IMR-90 (cell line): ENCODE data around the gene OR1F1. TPM values are rescaled to one million over a fixed set of nuclear protein-coding genes. Genes with fewer than 3 reads are reported as not detected.

ENCODE experiments used
- ATAC-seq: fragments of 200-7000 bp; cut with Tn5 transposase; 2 replicates; pipeline ENCODE4 v1.9.1; 2020; ENCODE audit warnings: low read depth, mild to moderate bottlenecking, moderate library complexity
- BruUV-seq: library from RNA; stranded (reverse); fragments of 400-500 nt; replicated peaks from 2 replicates; lab custom pipeline; 2021; lab: Mats Ljungman, UMichigan
- CTCF ChIA-PET: fragments of 300-600 bp; formaldehyde crosslinking; extraction: SDS; loops from one replicate; lab custom pipeline; 2021; ENCODE audit warnings: antibody characterized with exemption; lab: Yijun Ruan, JAX
- POLR2A ChIA-PET: fragments of 300-600 bp; sonication (Branson Sonifier 250); formaldehyde crosslinking; loops from one replicate; lab custom pipeline; 2022; ENCODE audit warnings: antibody characterized with exemption; ENCODE audit not compliant: unreplicated experiment; lab: Charles Lee
- DNase-seq: peaks from one replicate; pipeline ENCODE4 v3.0.0; 2013
- H2AFZ ChIP-seq: replicated peaks from 2 replicates; pipeline ENCODE3; 2013; ENCODE audit warnings: low read length, mild to moderate bottlenecking; ENCODE audit not compliant: poor library complexity
- H2AK5ac ChIP-seq: 2 replicates; pipeline ENCODE4 v1.6.1; 2013; ENCODE audit warnings: low read depth, low read length, inconsistent platforms
- H2AK9ac ChIP-seq: replicated peaks from 2 replicates; pipeline ENCODE3; 2013; ENCODE audit warnings: mild to moderate bottlenecking, low read depth, low read length, moderate library complexity; ENCODE audit not compliant: poor library complexity
- H2BK120ac ChIP-seq: 2 replicates; pipeline ENCODE4 v1.6.1; 2013; ENCODE audit warnings: low read depth, low read length, inconsistent platforms
- H2BK15ac ChIP-seq: 3 replicates; pipeline ENCODE4 v1.6.1; 2013; ENCODE audit warnings: low read depth, low read length, inconsistent platforms
- H2BK20ac ChIP-seq: 2 replicates; pipeline ENCODE4 v1.6.1; 2013; ENCODE audit warnings: low read depth, mild to moderate bottlenecking, inconsistent platforms, low read length, moderate library complexity
- H2BK5ac ChIP-seq: 2 replicates; pipeline ENCODE4 v1.6.1; 2013; ENCODE audit warnings: mild to moderate bottlenecking, low read depth, low read length, inconsistent platforms; ENCODE audit not compliant: poor library complexity, severe bottlenecking
- H3K14ac ChIP-seq: replicated peaks from 2 replicates; pipeline ENCODE4 v1.6.1; 2013; ENCODE audit warnings: low read depth, low read length, inconsistent platforms
- H3K18ac ChIP-seq: 2 replicates; pipeline ENCODE4 v1.6.1; 2013; ENCODE audit warnings: low read depth, low read length, control low read depth
- H3K23ac ChIP-seq: 2 replicates; pipeline ENCODE4 v1.6.1; 2013; ENCODE audit warnings: low read depth, low read length, inconsistent platforms
- H3K27ac ChIP-seq: 2 replicates; pipeline ENCODE4 v1.5.1; 2013; ENCODE audit warnings: mild to moderate bottlenecking, control low read depth, low read length; ENCODE audit not compliant: insufficient read depth
- H3K27me3 ChIP-seq: 2 replicates; pipeline ENCODE4 v1.6.1; 2013; ENCODE audit warnings: low read length; ENCODE audit not compliant: control insufficient read depth, insufficient read depth
- H3K36me3 ChIP-seq: 2 replicates; pipeline ENCODE4 v1.6.1; 2013; ENCODE audit warnings: low read length, mixed read lengths; ENCODE audit not compliant: control insufficient read depth, insufficient read depth
- H3K4ac ChIP-seq: 2 replicates; pipeline ENCODE4 v1.6.1; 2013; ENCODE audit warnings: low read depth, low read length, inconsistent platforms
- H3K4me1 ChIP-seq: 2 replicates; pipeline ENCODE4 v1.6.1; 2013; ENCODE audit warnings: low read length, mixed read lengths; ENCODE audit not compliant: control insufficient read depth, insufficient read depth
- H3K4me2 ChIP-seq: 2 replicates; pipeline ENCODE4 v1.6.1; 2013; ENCODE audit warnings: low read depth, mild to moderate bottlenecking, control low read depth, low read length, moderate library complexity
- H3K4me3 ChIP-seq: 2 replicates; pipeline ENCODE4 v1.5.1; 2013; ENCODE audit warnings: low read depth, mild to moderate bottlenecking, control low read depth, low read length, moderate library complexity; ENCODE audit not compliant: insufficient read depth
- H3K56ac ChIP-seq: 2 replicates; pipeline ENCODE4 v1.6.1; 2013; ENCODE audit warnings: low read length, inconsistent platforms; ENCODE audit not compliant: insufficient read depth; ENCODE audit errors: extremely low read depth
- H3K79me1 ChIP-seq, 2 experiments: 2 replicates each; pipeline ENCODE4 v1.6.1; 2013; ENCODE audit warnings: low read length in 2 of 2, inconsistent platforms in 1 of 2, low read depth in 1 of 2
- H3K9ac ChIP-seq: 2 replicates; pipeline ENCODE4 v1.6.1; 2013; ENCODE audit warnings: low read depth, low read length, control low read depth
- H3K9me1 ChIP-seq: 2 replicates; pipeline ENCODE4 v1.6.1; 2013; ENCODE audit warnings: low read length, inconsistent platforms; ENCODE audit not compliant: insufficient read depth
- H3K9me3 ChIP-seq: 2 replicates; pipeline ENCODE4 v1.6.1; 2013; ENCODE audit warnings: low read length; ENCODE audit not compliant: control insufficient read depth, insufficient read depth
- H4K20me1 ChIP-seq: 2 replicates; pipeline ENCODE4 v1.6.1; 2013; ENCODE audit warnings: low read length, inconsistent platforms; ENCODE audit not compliant: insufficient read depth
- H4K5ac ChIP-seq: 2 replicates; pipeline ENCODE4 v1.6.1; 2013; ENCODE audit warnings: mild to moderate bottlenecking, low read depth, low read length, control low read depth
- H4K8ac ChIP-seq, 2 experiments: 2 replicates each; pipeline ENCODE4 v1.6.1; 2013; ENCODE audit warnings: low read depth in 2 of 2, low read length in 2 of 2, control low read depth in 1 of 2, inconsistent platforms in 1 of 2
- H4K91ac ChIP-seq: 2 replicates; pipeline ENCODE4 v1.6.1; 2013; ENCODE audit warnings: low read depth, low read length, inconsistent platforms; ENCODE audit not compliant: insufficient read depth
- CEBPB ChIP-seq: IDR thresholded peaks from 2 replicates; pipeline ENCODE4 v1.6.1; 2012; ENCODE audit warnings: low read depth, low read length, improper control_type of control experiment
- CHD1 ChIP-seq: IDR thresholded peaks from 2 replicates; pipeline ENCODE4 v1.6.1; 2012; ENCODE audit warnings: low read depth, low read length, improper control_type of control experiment
- FOS ChIP-seq: fragments of 150-350 bp; IDR thresholded peaks from 2 replicates; pipeline ENCODE4 v1.6.1; 2016; ENCODE audit warnings: low read depth, low read length
- MAFK ChIP-seq: IDR thresholded peaks from 2 replicates; pipeline ENCODE4 v1.6.1; 2012; ENCODE audit warnings: low read depth, low read length, improper control_type of control experiment
- MAZ ChIP-seq: IDR thresholded peaks from 2 replicates; pipeline ENCODE4 v1.6.1; 2012; ENCODE audit warnings: low read depth, mild to moderate bottlenecking, low read length, improper control_type of control experiment, moderate library complexity, borderline replicate concordance
- MXI1 ChIP-seq: IDR thresholded peaks from 2 replicates; pipeline ENCODE4 v1.6.1; 2012; ENCODE audit warnings: low read depth, mild to moderate bottlenecking, low read length, moderate library complexity, borderline replicate concordance
- RAD21 ChIP-seq: IDR thresholded peaks from 2 replicates; pipeline ENCODE4 v1.6.1; 2012; ENCODE audit warnings: low read length, improper control_type of control experiment
- RCOR1 ChIP-seq: IDR thresholded peaks from 2 replicates; pipeline ENCODE4 v1.6.1; 2012; ENCODE audit warnings: mild to moderate bottlenecking, low read length, improper control_type of control experiment; ENCODE audit not compliant: insufficient replicate concordance
- WGBS, 2 experiments: methylation state at CpG; one replicate each; pipeline versions ENCODE4 v1.1.5 to v1.1.7; 2013; ENCODE audit warnings: missing lambda C conversion rate in 2 of 2; ENCODE audit not compliant: insufficient read length in 1 of 2; ENCODE audit errors: extremely low coverage in 2 of 2; 5-methylcytosine and 5-hydroxymethylcytosine counted together
- dilution Hi-C: fragments of 300-500 bp; cut with HindIII; formaldehyde crosslinking; loops from one replicate; pipeline ENCODE4 v1.14.3; 2018; ENCODE audit warnings: low sequenced_read_pairs; ENCODE audit not compliant: unreplicated experiment
- in situ Hi-C: fragments of 300-500 bp; cut with MboI; formaldehyde crosslinking; loops from 3 replicates; pipeline ENCODE4 v1.14.3; 2019; ENCODE audit warnings: low sequenced_read_pairs, inconsistent platforms, mixed read lengths
- intact Hi-C: fragments of 100-400 bp; cut with micrococcal nuclease; formaldehyde crosslinking; loops from 2 replicates; pipeline ENCODE4 v1.10.0; 2022
- polyA plus RNA-seq, 3 experiments: library from polyadenylated mRNA; depleted of rRNA; stranded (reverse); fragments of >200 nt; gene quantifications; 2 replicates each; pipeline ENCODE4 v1.2.3, GENCODE V29; 2012; ENCODE audit warnings: low replicate concordance in 1 of 3
- total RNA-seq: library from RNA; depleted of rRNA; stranded (reverse); fragments of >200 nt; gene quantifications from 2 replicates; pipeline ENCODE4 v1.2.3, GENCODE V29; 2012

The OR1F1 gene
- total and polyA plus RNA-seq, 2 of the 4 experiments (the other 2 are of a cell fraction), result 0.12 TPM; not detected in 1

DNA sequence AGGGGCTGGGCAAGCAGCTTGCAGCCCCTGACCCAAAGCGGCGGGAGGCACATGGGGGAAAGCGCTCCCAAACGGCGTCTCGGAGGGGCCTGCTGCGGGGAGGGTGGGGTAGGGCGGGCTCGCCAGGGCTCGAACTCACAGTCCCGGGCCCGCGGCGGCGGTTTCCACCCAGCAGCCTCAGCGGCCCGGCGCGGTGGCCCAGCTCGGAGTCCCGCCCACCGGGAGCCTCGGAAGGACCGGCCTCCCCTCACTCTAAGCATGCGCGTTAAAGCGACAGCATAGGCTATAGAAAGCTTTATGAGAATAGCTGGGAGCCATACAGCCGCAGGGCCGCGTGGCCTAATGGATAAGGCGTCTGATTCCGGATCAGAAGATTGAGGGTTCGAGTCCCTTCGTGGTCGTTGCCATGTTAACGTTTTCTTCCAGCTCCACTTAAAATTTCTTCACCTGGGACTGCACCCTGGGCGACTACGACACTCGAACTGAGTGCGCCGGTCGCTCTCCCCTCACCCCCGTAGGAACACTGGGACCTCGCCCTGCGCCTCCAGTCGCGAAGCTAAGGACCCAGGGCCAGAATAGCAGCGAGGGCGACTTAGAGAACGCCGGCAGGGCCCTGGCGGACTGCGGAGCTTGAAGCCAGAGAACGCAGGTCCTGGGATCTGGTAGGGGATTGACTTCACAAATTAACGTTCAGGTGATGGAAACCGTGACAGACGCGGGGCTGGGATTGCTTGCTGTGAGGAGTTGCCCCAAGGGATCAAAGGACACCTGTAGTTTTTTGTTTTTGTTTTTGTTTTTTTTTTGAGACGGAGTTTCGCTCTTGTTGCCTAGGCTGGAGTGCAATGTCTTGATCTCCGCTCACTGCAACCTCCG, 37.4 kb upstream of the OR1F1 start:
- peak overlapping the region; percentile 85 for H3K14ac ChIP-seq
- H3K56ac ChIP-seq, result peak overlapping the region; percentile 55
- intact Hi-C loops (loop anchor here (1.0 kb wide), 1 partner anchor 15 kb away; the partner anchor contains the start of gene ZNF213), in situ Hi-C loops (no loop called here), dilution Hi-C loops (no loop called here)
- H3K4me3 ChIP-seq, result peak overlapping the region; percentile 58
- H3K9me1 ChIP-seq, result peaks cover 9% of the 10 kb centered on the region
- TSS peak; percentile 97 for BruUV-seq
- peak; percentile 92 for DNase-seq
- WGBS, 2 experiments, result 0% methylated on average over 1 of the region's 62 CpGs; no CpG with 5 or more reads in 1 of the 2 experiments
- H3K27me3 ChIP-seq, result no peaks in the 10 kb centered on the region
- peak overlapping the region; percentile 94 for H4K5ac ChIP-seq
- peak overlapping the region; percentile 98 for H2AK9ac ChIP-seq
- H2BK5ac ChIP-seq, result peak overlapping the region; percentile 58
- H2AFZ ChIP-seq, result peak overlapping the region; percentile 94
- no peaks in the 10 kb centered on the region for H3K36me3 ChIP-seq
- H3K79me1 ChIP-seq, result peaks cover 0 to 13% of the 10 kb centered on the region in 2 experiments; a peak in 2 of 4 replicates
- peak overlapping the region; percentile 65; the same call in 1 of the 2 replicates for H2BK120ac ChIP-seq
- peak overlapping the region; percentile 61 for H3K27ac ChIP-seq
- peak overlapping the region; percentile 71 for H3K9ac ChIP-seq
- ChIA-PET CTCF (interaction anchor here (0.6 to 1.6 kb wide), 3 partner anchors 19 to 449 kb away, joined by 4 to 6 read pairs (median 4); no protein-coding TSS in a partner anchor), POLR2A (interaction anchor here (1.3 kb wide), 1 partner anchor 16 kb away, joined by 4 read pairs; the partner anchor contains the start of gene ZNF213)
- H2AK5ac ChIP-seq, result peak overlapping the region; percentile 80
- peaks cover 3% of the 10 kb centered on the region; the same call in 1 of the 2 replicates for H3K4me1 ChIP-seq
- ATAC-seq, result peak; percentile 84
- peak overlapping the region; percentile 34; the same call in 1 of the 2 replicates for H3K18ac ChIP-seq
- no peaks in the 10 kb centered on the region for H3K9me3 ChIP-seq
- peaks cover 11% of the 10 kb centered on the region for H4K20me1 ChIP-seq
- peak overlapping the region; percentile 89 to 98 for H4K8ac ChIP-seq
- peak overlapping the region; percentile 89 for H3K4me2 ChIP-seq
- peak overlapping the region; percentile 65 for H4K91ac ChIP-seq
- no peak overlapping the region for H2BK20ac ChIP-seq
- peak overlapping the region; percentile 95 for H3K4ac ChIP-seq
- TF ChIP-seq MAZ (peak; percentile 20; the same call in 1 of the 2 replicates), FOS (peak; percentile 95), RAD21 (no peak), MAFK (no peak), MXI1 (no peak), CEBPB (peak; percentile 64; the same call in 1 of the 2 replicates), RCOR1 (peak; percentile 65), CHD1 (peak; percentile 84; the same call in 1 of the 2 replicates)
- no peak overlapping the region for H2BK15ac ChIP-seq
- peak overlapping the region; percentile 94; the same call in 1 of the 2 replicates for H3K23ac ChIP-seq
